Activated CD8-positive, alpha-beta memory T cell treated with anti-CD3 and anti-CD28 coated beads, Interleukin-2, amount 50 U/mL, for 24 hours (primary cell): Measurements from ENCODE around the gene PGBD5.
"Not testable (repeated sequence)": the region's sequence is repeated elsewhere in the genome, so short reads cannot be mapped to it uniquely, and the experiment has no call there.

Experiments
- DNase-seq: peaks from one replicate; pipeline ENCODE4 v3.0.0-alpha.2; 2020; ENCODE audit errors: extremely low read depth

PGBD5 gene, protein sequence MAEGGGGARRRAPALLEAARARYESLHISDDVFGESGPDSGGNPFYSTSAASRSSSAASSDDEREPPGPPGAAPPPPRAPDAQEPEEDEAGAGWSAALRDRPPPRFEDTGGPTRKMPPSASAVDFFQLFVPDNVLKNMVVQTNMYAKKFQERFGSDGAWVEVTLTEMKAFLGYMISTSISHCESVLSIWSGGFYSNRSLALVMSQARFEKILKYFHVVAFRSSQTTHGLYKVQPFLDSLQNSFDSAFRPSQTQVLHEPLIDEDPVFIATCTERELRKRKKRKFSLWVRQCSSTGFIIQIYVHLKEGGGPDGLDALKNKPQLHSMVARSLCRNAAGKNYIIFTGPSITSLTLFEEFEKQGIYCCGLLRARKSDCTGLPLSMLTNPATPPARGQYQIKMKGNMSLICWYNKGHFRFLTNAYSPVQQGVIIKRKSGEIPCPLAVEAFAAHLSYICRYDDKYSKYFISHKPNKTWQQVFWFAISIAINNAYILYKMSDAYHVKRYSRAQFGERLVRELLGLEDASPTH

GRCh38 chr1:230426246-230427093 is at the start of gene PGBD5:
TSS of gene PGBD5 (minus strand) at chr1:230426332. CDS start at chr1:230425928, 404 bp downstream.
- DNase-seq = no peak

GRCh38 chr1:230474924-230475323 is 48.8 kb upstream of the PGBD5 start:
- DNase-seq = not testable (repeated sequence)

GRCh38 chr1:230470750-230471149 is 44.6 kb upstream of the PGBD5 start:
- DNase-seq = not testable (repeated sequence)

DNA sequence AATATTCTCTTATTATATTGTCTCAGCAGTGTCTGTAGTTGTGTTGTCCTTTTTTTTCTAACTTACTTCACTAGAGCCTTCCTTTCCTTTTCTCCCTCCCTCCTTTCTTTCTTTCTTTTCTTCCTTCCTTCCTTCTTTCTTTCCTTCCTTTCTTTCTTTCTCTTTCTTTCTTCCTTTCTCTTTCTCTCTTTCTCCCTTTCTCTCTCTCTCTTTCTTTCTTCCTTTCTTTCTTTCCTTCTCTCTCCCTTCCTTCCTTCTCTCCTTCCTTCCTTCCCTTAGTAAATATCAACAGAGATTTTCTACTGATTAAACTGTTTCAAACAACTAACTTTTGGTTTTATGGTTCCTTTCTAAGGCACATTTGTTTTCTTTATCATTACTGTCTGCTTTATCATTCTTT is 43.1 kb upstream of the PGBD5 start:
- DNase-seq = no peak

DNA sequence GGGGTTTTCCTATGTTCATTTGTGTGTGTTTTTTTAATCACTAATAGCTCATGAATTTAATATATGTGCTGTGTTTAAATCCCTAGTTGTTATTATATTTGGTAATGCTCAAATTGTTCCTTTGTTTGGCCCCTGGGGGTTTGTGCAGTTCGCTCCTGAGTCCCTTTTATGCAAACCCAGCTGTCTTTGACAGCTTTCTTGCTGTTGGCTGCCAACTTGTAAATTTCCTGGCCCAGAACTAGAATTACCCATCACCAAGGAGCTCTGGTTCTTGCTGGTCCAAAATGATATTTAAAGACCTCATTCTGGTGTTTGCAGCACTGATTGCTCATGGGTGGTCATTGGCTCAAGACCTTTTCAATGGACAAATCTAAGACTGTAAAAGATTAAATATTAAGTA is 39.6 kb upstream of the PGBD5 start:
- DNase-seq = no peak

DNA sequence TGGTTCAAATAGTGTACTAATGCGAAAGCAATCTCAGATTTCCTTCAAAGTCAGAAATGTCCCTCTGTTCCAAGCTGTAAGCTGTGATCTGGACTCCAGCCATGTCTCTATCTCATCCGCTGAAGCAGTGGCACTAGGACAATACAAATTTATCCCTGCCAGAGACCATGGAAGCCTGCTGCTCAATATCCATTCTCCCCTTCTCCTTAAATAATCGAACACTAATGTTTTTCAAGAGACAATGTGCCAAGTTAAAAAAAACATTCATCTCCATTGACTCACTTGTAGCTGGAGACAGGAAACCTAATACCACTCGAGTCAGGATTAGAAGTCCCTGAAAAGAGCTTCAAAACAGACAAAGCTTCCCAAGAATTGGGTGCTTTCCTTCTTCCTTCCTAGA is 38.5 kb upstream of the PGBD5 start:
- DNase-seq = no peak

DNA sequence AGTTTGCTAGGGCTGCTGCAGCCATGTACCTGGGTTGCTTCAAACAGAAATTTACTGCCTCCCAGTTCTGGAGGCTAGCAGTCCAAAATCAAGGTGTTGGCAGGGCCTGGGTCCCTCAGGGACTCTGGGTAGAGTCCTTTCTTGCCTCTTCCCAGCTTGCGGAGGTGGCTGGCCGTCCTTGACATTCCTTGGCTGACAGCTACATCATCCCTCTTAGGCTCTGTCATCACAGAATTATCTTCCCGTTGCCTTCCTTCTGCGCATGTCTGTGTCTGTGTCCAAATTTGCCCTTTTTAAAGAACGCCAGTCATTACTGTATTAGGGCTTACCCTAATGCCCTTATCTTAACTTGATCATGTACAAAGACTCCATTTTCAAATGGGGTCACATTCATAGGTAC is 37.6 kb upstream of the PGBD5 start:
- no peak for DNase-seq

- DNase-seq = no peak
These were observed 37.2 kb upstream of the PGBD5 start for GRCh38 chr1:230463326-230463725.

- no peak for DNase-seq
These were observed 33.3 kb upstream of the PGBD5 start for GRCh38 chr1:230459465-230459864.

DNA sequence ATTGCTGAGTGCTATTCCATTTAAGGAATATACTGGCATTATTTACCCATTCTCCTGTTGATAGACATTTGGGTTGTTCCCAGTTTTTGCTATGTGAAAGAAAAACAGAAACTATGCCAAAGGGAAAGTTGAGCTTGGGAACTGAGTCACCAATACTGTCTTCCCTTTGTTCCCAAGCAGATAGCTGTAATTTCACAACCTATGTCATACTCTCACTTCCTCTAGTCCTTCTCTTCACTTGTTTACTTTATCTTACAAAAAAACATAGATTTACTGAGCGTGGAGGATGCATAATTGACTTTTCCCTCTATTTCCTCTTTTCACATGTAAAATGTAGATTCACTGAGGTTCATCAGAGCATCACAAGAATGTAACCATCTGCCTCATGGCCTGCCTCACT is 32.4 kb upstream of the PGBD5 start:
- no peak for DNase-seq

- DNase-seq = no peak
These were observed 30.3 kb upstream of the PGBD5 start for GRCh38 chr1:230456478-230456877.

GRCh38 chr1:230455291-230455690 is 29.2 kb upstream of the PGBD5 start:
- DNase-seq = no peak

GRCh38 chr1:230453377-230453776 is 27.2 kb upstream of the PGBD5 start:
- DNase-seq = no peak

- DNase-seq = no peak
These were observed 15.3 kb upstream of the PGBD5 start for GRCh38 chr1:230441183-230442029.

GRCh38 chr1:230435108-230435507 is 9.0 kb upstream of the PGBD5 start:
- no peak for DNase-seq

GRCh38 chr1:230431527-230431926 is 5.4 kb upstream of the PGBD5 start:
- no peak for DNase-seq

- no peak for DNase-seq
These were observed 4.4 kb upstream of the PGBD5 start for GRCh38 chr1:230430499-230430898.

DNA sequence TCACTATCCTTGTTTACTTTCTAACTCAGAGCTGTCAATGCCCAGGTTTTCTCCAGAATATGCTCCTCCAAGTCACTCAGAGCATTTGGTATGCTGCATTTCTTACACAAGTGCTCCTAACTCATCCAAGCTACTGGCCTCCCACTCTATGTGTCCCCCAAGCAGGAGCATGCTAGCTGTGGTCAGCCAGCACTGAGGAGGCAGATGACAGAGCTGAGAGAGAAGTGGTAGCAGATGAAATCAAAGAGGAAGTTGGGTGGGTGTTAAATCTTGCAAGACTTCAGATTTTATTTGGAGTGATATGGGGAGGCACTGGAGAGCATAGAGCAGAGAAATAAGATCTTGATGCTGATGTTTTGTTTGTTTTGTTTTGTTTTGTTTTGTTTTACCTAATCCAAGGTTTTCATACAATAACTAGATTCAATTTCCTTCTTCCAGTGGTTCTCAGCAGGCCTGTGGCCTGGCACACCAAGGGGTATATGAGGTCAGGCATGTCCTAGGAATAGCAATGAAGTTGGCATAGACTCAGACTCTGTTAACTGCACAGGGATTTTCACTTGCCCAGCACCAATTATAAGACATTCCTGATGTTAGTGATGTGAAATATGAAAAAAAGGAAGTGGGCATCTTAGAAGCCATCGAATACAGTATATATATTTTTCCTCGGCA is 3.1 kb upstream of the PGBD5 start:
- no peak for DNase-seq

- no peak for DNase-seq
These were observed 1.8 kb upstream of the PGBD5 start for GRCh38 chr1:230427981-230428380.

- no peak for DNase-seq
These were observed 1.2 kb upstream of the PGBD5 start for GRCh38 chr1:230427094-230427876.
